ENCODE results near the gene WDR17. TPM values are rescaled to one million over a fixed set of nuclear protein-coding genes. Genes with fewer than 3 reads are reported as not detected.

WDR17 gene
- total and polyA plus RNA-seq, 2 of the 8 experiments (the other 6 are each of a cell fraction or from before 2014, with no cell fraction given), result 1.4 to 3.3 TPM

DNA sequence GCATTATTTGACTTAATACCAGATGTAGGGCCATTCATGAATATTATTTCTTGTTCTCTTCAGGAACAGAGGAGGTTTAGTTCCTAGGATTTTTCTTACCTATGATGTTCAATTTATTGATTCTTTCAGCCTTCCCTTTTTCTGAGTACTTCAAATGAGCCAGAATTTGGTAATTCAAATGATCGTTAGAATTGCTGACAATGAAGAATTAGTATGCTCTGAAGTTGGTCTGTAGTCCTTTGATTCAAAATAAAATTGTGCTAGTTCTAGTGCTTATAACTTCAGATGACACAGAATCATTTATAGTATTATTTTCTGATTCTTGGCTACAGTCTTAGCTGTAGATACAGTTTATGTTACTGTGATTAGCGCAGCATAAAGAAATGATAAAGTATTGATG is 35.2 kb upstream of the WDR17 start:
- no peak overlapping the region for H3K9ac ChIP-seq (replicated peaks in 1 of 4; ENCODE audit: extremely low read depth in 1 of 4, low read depth in 3 of 4, low read length in 3 of 4)
- no peak for DNase-seq (ENCODE audit: low read depth in 1 of 2, low spot score in 2 of 2)
- H3K4me3 ChIP-seq (ENCODE audit: extremely low read depth in 1 of 4, insufficient read depth in 2 of 4, low read depth in 3 of 4, low read length in 4 of 4), result no peak overlapping the region
- no peak overlapping the region for H3K18ac ChIP-seq (ENCODE audit: extremely low read depth, low read length)
- H2BK12ac ChIP-seq (ENCODE audit: low read depth, low read length), result no peak overlapping the region
- no peak overlapping the region for H3K23ac ChIP-seq (ENCODE audit: insufficient read length)
- H2BK20ac ChIP-seq (ENCODE audit: low read length), result no peak overlapping the region
- H4K5ac ChIP-seq (ENCODE audit: insufficient read length, low read depth, low read length), result no peak overlapping the region
- H2AFZ ChIP-seq (ENCODE audit: low read length), result no peak overlapping the region
- H4K8ac ChIP-seq (ENCODE audit: extremely low read depth, insufficient read depth, low read length), result no peak overlapping the region
- no peaks in the 10 kb centered on the region for H3K79me1 ChIP-seq (ENCODE audit: low read depth, low read length)
- POLR2A ChIA-PET (ENCODE audit: partially characterized antibody), result no interaction called here
- H3K14ac ChIP-seq (ENCODE audit: insufficient read length), result no peak overlapping the region
- TF ChIP-seq SAP30 (IDR thresholded peaks at IDR 0.05; ENCODE audit: insufficient read depth, insufficient replicate concordance, low read length), result no peak
- no peak for FAIRE-seq
- H4K20me1 ChIP-seq (replicated peaks in 1 of 2; ENCODE audit: control insufficient read depth in 1 of 2, insufficient read depth in 2 of 2, low read length in 2 of 2), result no peaks in the 10 kb centered on the region
- no peak overlapping the region for H3K4me2 ChIP-seq (ENCODE audit: insufficient read depth in 1 of 2, low read depth in 2 of 2, low read length in 2 of 2)
- no peak overlapping the region for H2BK120ac ChIP-seq (replicated peaks; ENCODE audit: low read depth, low read length)
- no peaks in the 10 kb centered on the region for H3K36me3 ChIP-seq (ENCODE audit: control insufficient read depth in 2 of 4, insufficient read depth in 4 of 4, low read length in 3 of 4)
- H2BK5ac ChIP-seq (ENCODE audit: low read depth, low read length), result no peak overlapping the region
- no peak overlapping the region for H4K91ac ChIP-seq (replicated peaks; ENCODE audit: insufficient read length, low read length)
- CTCF ChIA-PET (ENCODE audit: partially characterized antibody), result interaction anchor here (2.9 kb wide), 1 partner anchor 311 kb away, joined by 12 read pairs; no protein-coding TSS in a partner anchor
- no peak overlapping the region for H2BK15ac ChIP-seq (ENCODE audit: low read length)
- H3K27me3 ChIP-seq (replicated peaks in 1 of 4; ENCODE audit: control insufficient read depth in 3 of 4, extremely low read depth in 1 of 4, insufficient read depth in 3 of 4, low read length in 3 of 4), result no peaks in the 10 kb centered on the region
- 90% methylated on average over 2 of the region's 2 CpGs; no CpG with 5 or more reads in 1 of the 2 experiments for WGBS, 2 experiments (ENCODE audit: extremely low coverage in 1 of 2, insufficient coverage in 1 of 2, insufficient read length in 1 of 2, insufficient replicate concordance in 2 of 2, low coverage in 1 of 2, low lambda C conversion rate in 2 of 2, missing lambda C conversion rate in 1 of 2)
- no peak overlapping the region for H2AK5ac ChIP-seq (ENCODE audit: low read depth, low read length)
- no peaks in the 10 kb centered on the region for H3K9me3 ChIP-seq (ENCODE audit: insufficient read depth in 2 of 2, low read depth in 1 of 2, low read length in 1 of 2)
- H3K23me2 ChIP-seq (ENCODE audit: low read depth, low read length), result peaks cover 4% of the 10 kb centered on the region; the same call in 1 of the 2 replicates
- H3K56ac ChIP-seq (replicated peaks; ENCODE audit: insufficient read length, low read depth, low read length), result no peak overlapping the region
- no peaks in the 10 kb centered on the region for H3K4me1 ChIP-seq (replicated peaks in 1 of 4; ENCODE audit: control insufficient read depth in 3 of 4, insufficient read depth in 4 of 4, low read length in 3 of 4)
- H3K27ac ChIP-seq (ENCODE audit: low read depth, low read length), result no peak overlapping the region
- no peaks in the 10 kb centered on the region for H3K79me2 ChIP-seq (ENCODE audit: control insufficient read depth in 1 of 2, insufficient read depth in 2 of 2, low read length in 2 of 2)
- H3K4ac ChIP-seq (replicated peaks; ENCODE audit: insufficient read length, low read depth, low read length), result no peak overlapping the region
